Neural cell (in vitro differentiated cells): ENCODE results near the gene GNAS. TPM values are rescaled to one million over a fixed set of nuclear protein-coding genes. Genes with fewer than 3 reads are reported as not detected.

Source experiments
- H2AFZ ChIP-seq: fragments of 200-600, 300-800 bp; sonication (generic), shearing (Covaris generic); 2 replicates; pipeline ENCODE4 v1.6.0; 2014; ENCODE audit warnings: low read depth, mild to moderate bottlenecking, antibody characterized with exemption, low read length, moderate library complexity
- H3F3A ChIP-seq: fragments of 200-600 bp; shearing (Covaris generic); 2 replicates; pipeline ENCODE4 v1.6.1; 2016; ENCODE audit warnings: mild to moderate bottlenecking, moderate library complexity, mixed read lengths, antibody characterized with exemption, low read length; ENCODE audit not compliant: insufficient read depth, poor library complexity, severe bottlenecking
- H3K27ac ChIP-seq: fragments of 200-600, 300-800 bp; sonication (generic), shearing (Covaris generic); 2 replicates; pipeline ENCODE4 v1.5.1; 2014; ENCODE audit warnings: mild to moderate bottlenecking, low read length, moderate library complexity
- H3K27me3 ChIP-seq: fragments of 300-800, 200-600 bp; sonication (generic), shearing (Covaris generic); 2 replicates; pipeline ENCODE4 v1.6.0; 2014; ENCODE audit warnings: mild to moderate bottlenecking, low read depth, low read length, moderate library complexity; ENCODE audit not compliant: insufficient read depth
- H3K36me3 ChIP-seq: fragments of 300-800, 200-600 bp; sonication (generic), shearing (Covaris generic); 2 replicates; pipeline ENCODE4 v1.5.1; 2014; ENCODE audit warnings: mild to moderate bottlenecking, antibody characterized with exemption, low read length, moderate library complexity; ENCODE audit not compliant: insufficient read depth
- H3K4me2 ChIP-seq: fragments of 300-800, 200-600 bp; sonication (generic), shearing (Covaris generic); 2 replicates; pipeline ENCODE4 v1.6.0; 2014; ENCODE audit warnings: mild to moderate bottlenecking, low read length
- H3K4me3 ChIP-seq: fragments of 300-800, 200-600 bp; sonication (generic), shearing (Covaris generic); 2 replicates; pipeline ENCODE4 v1.5.1; 2014; ENCODE audit warnings: mild to moderate bottlenecking, low read length, moderate library complexity
- H3K79me2 ChIP-seq: fragments of 200-600 bp; shearing (Covaris generic); replicated peaks from 2 replicates; pipeline ENCODE4 v1.6.0; 2014; ENCODE audit warnings: mild to moderate bottlenecking, low read length, moderate library complexity; ENCODE audit not compliant: insufficient read depth
- H3K9ac ChIP-seq: fragments of 300-800, 200-600 bp; sonication (generic), shearing (Covaris generic); 2 replicates; pipeline ENCODE4 v1.6.1; 2016; ENCODE audit warnings: mild to moderate bottlenecking, low read length, mixed read lengths
- H3K9me2 ChIP-seq: fragments of 200-600 bp; shearing (Covaris generic); 2 replicates; pipeline ENCODE4 v1.6.1; 2016; ENCODE audit warnings: mild to moderate bottlenecking, low read length, mixed read lengths; ENCODE audit not compliant: insufficient read depth
- H3K9me3 ChIP-seq: fragments of 200-600, 300-800 bp; sonication (generic), shearing (Covaris generic); 2 replicates; pipeline ENCODE4 v1.6.1; 2016; ENCODE audit warnings: mild to moderate bottlenecking, mixed run types, low read length, moderate library complexity, mixed read lengths
- H4K20me1 ChIP-seq: fragments of 200-600 bp; shearing (Covaris generic); 2 replicates; pipeline ENCODE4 v1.6.1; 2016; ENCODE audit warnings: mild to moderate bottlenecking, mixed run types; ENCODE audit not compliant: insufficient read depth
- EZH2 ChIP-seq: fragments of 200-600, 300-800 bp; shearing (Covaris generic), sonication (generic); IDR thresholded peaks from 2 replicates; pipeline ENCODE4 v1.6.1; 2014; ENCODE audit warnings: antibody characterized with exemption, low read length, borderline replicate concordance, mild to moderate bottlenecking; ENCODE audit not compliant: insufficient read depth, poor library complexity, severe bottlenecking
- REST ChIP-seq: IDR thresholded peaks from 2 replicates; pipeline ENCODE4 v1.6.1; 2012; ENCODE audit warnings: borderline replicate concordance
- polyA plus RNA-seq: library from polyadenylated mRNA; depleted of rRNA; stranded (reverse); fragments of >200 nt; gene quantifications from 2 replicates; pipeline ENCODE4 v1.2.3, GENCODE V29; 2014
- small RNA-seq, 3 experiments: library from RNA; depleted of rRNA; stranded (forward); fragments of <200 nt; gene quantifications; one replicate each; pipeline ENCODE3, GENCODE V24; 2012

The GNAS gene
- polyA plus RNA-seq, 1 donor from 2014 or later = 958 TPM

DNA sequence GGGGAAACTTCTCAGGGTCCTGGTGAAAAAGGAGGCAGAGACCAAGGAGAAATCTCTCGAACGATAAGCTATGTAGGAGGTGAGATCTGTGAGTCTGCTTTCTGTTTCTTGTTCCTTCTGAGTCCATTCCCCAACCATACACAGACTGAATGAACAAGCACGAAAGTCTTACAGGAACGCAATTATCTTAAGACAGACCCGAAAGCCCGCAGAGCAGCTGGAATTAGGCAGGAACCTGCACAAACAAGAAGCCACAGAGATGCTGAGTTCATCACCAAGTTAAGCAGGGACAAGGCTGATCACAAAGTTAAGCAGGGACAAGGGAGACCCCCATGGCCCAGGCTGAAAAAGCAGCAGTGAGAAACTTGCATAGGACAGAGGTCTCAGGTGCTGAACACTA is 107.1 kb downstream of the GNAS start:
- H3K4me3 ChIP-seq = no peak overlapping the region
- no peaks in the 10 kb centered on the region for H3F3A ChIP-seq
- H3K9me3 ChIP-seq = no peaks in the 10 kb centered on the region
- no peak for TF ChIP-seq REST
- TF ChIP-seq EZH2 = no peak
- no peaks in the 10 kb centered on the region for H4K20me1 ChIP-seq
- H3K79me2 ChIP-seq = no peaks in the 10 kb centered on the region
- no peak overlapping the region for H2AFZ ChIP-seq
- no peak overlapping the region for H3K4me2 ChIP-seq
- no peaks in the 10 kb centered on the region for H3K36me3 ChIP-seq
- H3K27ac ChIP-seq = no peak overlapping the region
- H3K9ac ChIP-seq = no peak overlapping the region
- H3K27me3 ChIP-seq = no peaks in the 10 kb centered on the region
- no peaks in the 10 kb centered on the region for H3K9me2 ChIP-seq

Small RNA genes lying within 50 kb of the gene (small RNA-seq; reads per million reads assigned to genes)
- 0 to 0.07 (median 0) reads per million in 3 experiments for gene MIR298
- 0 reads per million in 3 experiments for gene RF02127
- gene RF02128 = 0 reads per million in 3 experiments
- 0 reads per million in 3 experiments for gene RF02130
- gene RF02131 = 0 reads per million in 3 experiments

Other genes with a start within 250 kb of the GNAS start
- 120 and 130 TPM in 2 replicates for gene STX16, start 201.4 kb upstream of the GNAS start, polyA plus RNA-seq
- 63.4 and 81.9 TPM in 2 replicates for gene NPEPL1, start 159.9 kb upstream of the GNAS start, polyA plus RNA-seq
- 0.64 TPM in 1 of 2 replicates, not detected in the other for gene GNAS-AS1, start 1.8 kb upstream of the GNAS start, polyA plus RNA-seq
- 88.7 and 104 TPM in 2 replicates for gene NELFCD, start 128.5 kb downstream of the GNAS start, polyA plus RNA-seq
- gene CTSZ, start 154.5 kb downstream of the GNAS start, polyA plus RNA-seq = 0.31 and 0.78 TPM in 2 replicates
- not detected in 2 replicates for gene TUBB1, start 166.7 kb downstream of the GNAS start, polyA plus RNA-seq
- gene ATP5F1E, start 179.6 kb downstream of the GNAS start, polyA plus RNA-seq = 133 and 136 TPM in 2 replicates
- 38.5 and 50.5 TPM in 2 replicates for gene PRELID3B, start 190.1 kb downstream of the GNAS start, polyA plus RNA-seq